OCI-LY1 (cell line): Measurements from ENCODE around the gene ADGRG7.

Experiments
- H2AFZ ChIP-seq: fragments of 200-600 bp; sonication (generic), shearing (Covaris generic); 2 replicates; pipeline ENCODE4 v1.6.0; 2014; ENCODE audit warnings: antibody characterized with exemption, mild to moderate bottlenecking, low read length
- H3F3A ChIP-seq: fragments of 200-600 bp; sonication (generic), shearing (Covaris generic); 2 replicates; pipeline ENCODE4 v1.6.0; 2014; ENCODE audit warnings: mild to moderate bottlenecking, antibody characterized with exemption, low read length, moderate library complexity; ENCODE audit not compliant: insufficient read depth
- H3K27ac ChIP-seq: fragments of 200-600 bp; sonication (generic); 2 replicates; pipeline ENCODE4 v1.5.1; 2014; ENCODE audit warnings: low read length, mixed run types, mild to moderate bottlenecking, low read depth; ENCODE audit not compliant: poor library complexity, severe bottlenecking
- H3K27me3 ChIP-seq: fragments of 200-600 bp; sonication (generic); 2 replicates; pipeline ENCODE4 v1.6.0; 2014; ENCODE audit warnings: antibody characterized with exemption, mild to moderate bottlenecking, low read length, moderate library complexity; ENCODE audit not compliant: insufficient read depth
- H3K36me3 ChIP-seq: fragments of 200-600 bp; sonication (generic); 2 replicates; pipeline ENCODE4 v1.6.1; 2014; ENCODE audit warnings: mild to moderate bottlenecking, antibody characterized with exemption, low read length, moderate library complexity, mixed read lengths; ENCODE audit not compliant: insufficient read depth
- H3K4me1 ChIP-seq: fragments of 200-600 bp; sonication (generic); 2 replicates; pipeline ENCODE4 v1.5.1; 2014; ENCODE audit warnings: mild to moderate bottlenecking, low read length, moderate library complexity; ENCODE audit not compliant: insufficient read depth, severe bottlenecking
- H3K4me2 ChIP-seq: fragments of 200-600 bp; sonication (generic), shearing (Covaris generic); 2 replicates; pipeline ENCODE4 v1.6.1; 2014; ENCODE audit warnings: low read length
- H3K4me3 ChIP-seq: fragments of 200-600 bp; sonication (generic); 2 replicates; pipeline ENCODE4 v1.5.1; 2014; ENCODE audit warnings: low read length, low read depth, mild to moderate bottlenecking, mixed read lengths; ENCODE audit not compliant: poor library complexity, severe bottlenecking
- H3K79me2 ChIP-seq: fragments of 200-600 bp; shearing (Covaris generic); 2 replicates; pipeline ENCODE4 v1.6.1; 2016; ENCODE audit warnings: mixed run types, low read length, mixed read lengths; ENCODE audit not compliant: insufficient read depth
- H3K9ac ChIP-seq: fragments of 200-600 bp; sonication (generic), shearing (Covaris generic); 2 replicates; pipeline ENCODE4 v1.6.1; 2014; ENCODE audit warnings: mild to moderate bottlenecking, low read length, mixed read lengths
- H3K9me2 ChIP-seq: fragments of 200-600 bp; sonication (generic), shearing (Covaris generic); 2 replicates; pipeline ENCODE4 v1.6.1; 2014; ENCODE audit warnings: low read depth, mild to moderate bottlenecking, low read length, mixed read lengths
- H3K9me3 ChIP-seq: fragments of 200-600 bp; shearing (Covaris generic); 2 replicates; pipeline ENCODE4 v1.6.1; 2014; ENCODE audit warnings: low read length, mixed read lengths
- H4K20me1 ChIP-seq: fragments of 200-600 bp; sonication (generic), shearing (Covaris generic); 2 replicates; pipeline ENCODE4 v1.6.0; 2016; ENCODE audit warnings: mild to moderate bottlenecking, low read length; ENCODE audit not compliant: insufficient read depth
- EZH2 ChIP-seq: fragments of 200-600 bp; sonication (generic), shearing (Covaris generic); IDR thresholded peaks from 2 replicates; pipeline ENCODE4 v1.8.0; 2017; ENCODE audit warnings: borderline replicate concordance, mixed run types, mild to moderate bottlenecking, antibody characterized with exemption, low read length, moderate library complexity, mixed read lengths
- TF ChIP-seq, protein P1 (sequence below): fragments of 200-600 bp; sonication (generic), shearing (Covaris generic); IDR thresholded peaks from 2 replicates; pipeline ENCODE4 v1.5.1; 2017; ENCODE audit warnings: mild to moderate bottlenecking, antibody characterized with exemption, low read length, moderate library complexity, mixed read lengths

Gene ADGRG7

DNA sequence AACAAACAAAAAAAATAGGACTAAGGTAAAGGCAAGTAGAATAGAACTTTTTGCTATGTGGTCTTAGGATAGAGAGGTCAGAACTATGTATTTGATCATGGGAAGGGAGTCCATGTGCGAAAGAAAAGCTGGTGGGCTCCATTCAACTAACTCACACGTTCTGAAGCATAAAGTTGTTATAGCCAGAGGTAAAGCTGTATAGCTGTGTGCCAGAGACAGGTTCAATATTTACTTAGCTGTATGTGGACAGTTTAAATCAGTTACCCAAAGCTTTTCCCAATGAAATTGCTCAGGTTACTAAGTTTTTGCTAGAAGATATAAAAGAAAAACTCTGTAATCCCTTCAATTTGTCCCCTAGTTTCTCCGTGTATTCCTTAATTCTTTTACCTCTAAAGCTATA lies 37.8 kb downstream of the ADGRG7 start:
- H4K20me1 ChIP-seq, result no peaks in the 10 kb centered on the region
- H3K79me2 ChIP-seq, result no peaks in the 10 kb centered on the region
- no peaks in the 10 kb centered on the region for H3K27me3 ChIP-seq
- no peaks in the 10 kb centered on the region for H3K9me3 ChIP-seq
- H3K9ac ChIP-seq, result no peak overlapping the region
- no peak overlapping the region for H2AFZ ChIP-seq
- H3K4me3 ChIP-seq, result no peak overlapping the region
- no peaks in the 10 kb centered on the region for H3K9me2 ChIP-seq
- H3F3A ChIP-seq, result no peaks in the 10 kb centered on the region
- no peak overlapping the region for H3K27ac ChIP-seq
- H3K36me3 ChIP-seq, result no peaks in the 10 kb centered on the region
- no peak overlapping the region for H3K4me2 ChIP-seq
- no peaks in the 10 kb centered on the region for H3K4me1 ChIP-seq
- TF ChIP-seq, protein P1, sequence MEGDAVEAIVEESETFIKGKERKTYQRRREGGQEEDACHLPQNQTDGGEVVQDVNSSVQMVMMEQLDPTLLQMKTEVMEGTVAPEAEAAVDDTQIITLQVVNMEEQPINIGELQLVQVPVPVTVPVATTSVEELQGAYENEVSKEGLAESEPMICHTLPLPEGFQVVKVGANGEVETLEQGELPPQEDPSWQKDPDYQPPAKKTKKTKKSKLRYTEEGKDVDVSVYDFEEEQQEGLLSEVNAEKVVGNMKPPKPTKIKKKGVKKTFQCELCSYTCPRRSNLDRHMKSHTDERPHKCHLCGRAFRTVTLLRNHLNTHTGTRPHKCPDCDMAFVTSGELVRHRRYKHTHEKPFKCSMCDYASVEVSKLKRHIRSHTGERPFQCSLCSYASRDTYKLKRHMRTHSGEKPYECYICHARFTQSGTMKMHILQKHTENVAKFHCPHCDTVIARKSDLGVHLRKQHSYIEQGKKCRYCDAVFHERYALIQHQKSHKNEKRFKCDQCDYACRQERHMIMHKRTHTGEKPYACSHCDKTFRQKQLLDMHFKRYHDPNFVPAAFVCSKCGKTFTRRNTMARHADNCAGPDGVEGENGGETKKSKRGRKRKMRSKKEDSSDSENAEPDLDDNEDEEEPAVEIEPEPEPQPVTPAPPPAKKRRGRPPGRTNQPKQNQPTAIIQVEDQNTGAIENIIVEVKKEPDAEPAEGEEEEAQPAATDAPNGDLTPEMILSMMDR, result no peak
- no peak for TF ChIP-seq EZH2

DNA sequence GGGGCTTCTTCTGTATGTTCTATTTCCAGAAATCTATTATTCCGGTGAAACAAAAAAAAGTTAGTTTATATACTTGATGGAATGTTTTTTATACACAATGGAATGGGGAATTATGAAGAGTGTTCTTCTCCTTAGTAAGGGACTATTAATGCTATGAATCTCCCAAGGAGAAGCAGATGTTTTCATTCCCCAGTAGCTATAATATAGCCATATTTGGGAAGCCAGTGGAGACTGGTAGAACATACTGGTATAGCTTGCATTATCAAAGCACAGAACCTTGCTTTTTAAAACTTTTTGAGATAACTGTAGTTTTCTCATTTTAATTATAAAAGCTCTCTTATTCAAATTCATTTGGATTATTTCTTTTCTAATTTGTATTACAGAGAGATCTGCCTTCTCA lies 38.3 kb downstream of the ADGRG7 start:
- Histone ChIP-seq H3K4me3 (no peak overlapping the region), H2AFZ (no peak overlapping the region), H3K27me3 (no peaks in the 10 kb centered on the region), H3K4me1 (no peaks in the 10 kb centered on the region), H3F3A (no peaks in the 10 kb centered on the region), H3K9me2 (no peaks in the 10 kb centered on the region), H3K9ac (no peak overlapping the region), H3K9me3 (no peaks in the 10 kb centered on the region), H3K36me3 (no peaks in the 10 kb centered on the region), H3K4me2 (no peak overlapping the region), H3K27ac (no peak overlapping the region), H4K20me1 (no peaks in the 10 kb centered on the region), H3K79me2 (no peaks in the 10 kb centered on the region)
- no peak for TF ChIP-seq EZH2
- TF ChIP-seq, protein P1, result no peak

DNA sequence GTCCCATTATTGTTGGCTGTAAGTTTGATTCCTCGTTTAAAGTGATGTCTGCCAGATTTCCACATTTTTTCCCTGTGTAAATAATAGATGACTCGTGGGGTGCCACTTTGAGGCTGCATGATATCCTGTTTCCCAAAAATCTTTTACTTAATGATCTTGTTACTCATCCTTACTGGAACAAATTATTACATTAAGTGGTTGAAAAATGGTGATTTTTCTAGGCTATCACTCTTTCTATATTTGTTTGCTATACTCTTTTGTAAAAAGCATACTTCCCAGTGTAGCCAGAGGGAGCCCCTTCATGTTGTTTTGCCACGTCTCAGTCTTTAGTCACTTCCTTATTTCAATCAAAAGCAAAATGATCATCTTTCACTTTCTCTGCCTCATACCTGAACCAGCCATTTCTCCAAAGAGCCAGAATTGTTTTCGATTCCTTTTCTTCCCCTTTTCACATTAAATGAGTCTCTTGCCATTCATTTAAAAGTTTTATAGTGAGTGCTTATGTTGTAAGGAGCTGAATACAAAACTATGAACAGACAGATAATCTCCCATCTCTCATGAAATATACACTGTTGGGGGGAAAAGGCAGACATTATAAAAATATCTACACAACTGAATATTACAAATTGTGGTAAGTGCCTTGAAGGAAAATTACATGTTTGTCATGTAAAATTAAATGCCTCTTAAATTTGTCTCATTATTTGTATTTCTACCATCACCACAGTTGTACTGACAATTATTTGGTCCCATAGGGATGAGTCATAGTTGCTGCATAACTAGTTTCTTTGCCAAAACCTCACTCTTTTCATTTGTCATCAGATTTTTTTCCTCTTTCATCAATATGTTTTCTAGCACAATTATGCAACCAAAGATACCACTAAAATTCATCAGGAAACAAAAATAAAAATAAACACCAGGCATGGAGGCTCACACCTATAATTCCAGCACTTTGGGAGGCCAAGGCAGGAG lies 41.5 kb downstream of the ADGRG7 start:
- Histone ChIP-seq H3K4me2 (no peak overlapping the region), H3K9me3 (no peaks in the 10 kb centered on the region), H3F3A (no peaks in the 10 kb centered on the region), H3K9ac (no peak overlapping the region), H3K4me3 (no peak overlapping the region), H2AFZ (no peak overlapping the region), H3K36me3 (no peaks in the 10 kb centered on the region), H3K27ac (no peak overlapping the region), H3K9me2 (no peaks in the 10 kb centered on the region), H3K27me3 (no peaks in the 10 kb centered on the region), H4K20me1 (no peaks in the 10 kb centered on the region), H3K4me1 (no peaks in the 10 kb centered on the region), H3K79me2 (no peaks in the 10 kb centered on the region)
- TF ChIP-seq, protein P1, result 0 out of 2 replicates have a peak, but pooled peaks have one; percentile 7
- TF ChIP-seq EZH2, result no peak
